Brain pericyte (primary cell): ENCODE results near the gene MADCAM1.
"Not testable (repeated sequence)": the region's sequence is repeated elsewhere in the genome, so short reads cannot be mapped to it uniquely, and the experiment has no call there.

Source experiments
- DNase-seq: peaks from one replicate; pipeline ENCODE4 v3.0.0-alpha.2; 2012; ENCODE audit warnings: low read depth, low spot score

Gene MADCAM1

DNA sequence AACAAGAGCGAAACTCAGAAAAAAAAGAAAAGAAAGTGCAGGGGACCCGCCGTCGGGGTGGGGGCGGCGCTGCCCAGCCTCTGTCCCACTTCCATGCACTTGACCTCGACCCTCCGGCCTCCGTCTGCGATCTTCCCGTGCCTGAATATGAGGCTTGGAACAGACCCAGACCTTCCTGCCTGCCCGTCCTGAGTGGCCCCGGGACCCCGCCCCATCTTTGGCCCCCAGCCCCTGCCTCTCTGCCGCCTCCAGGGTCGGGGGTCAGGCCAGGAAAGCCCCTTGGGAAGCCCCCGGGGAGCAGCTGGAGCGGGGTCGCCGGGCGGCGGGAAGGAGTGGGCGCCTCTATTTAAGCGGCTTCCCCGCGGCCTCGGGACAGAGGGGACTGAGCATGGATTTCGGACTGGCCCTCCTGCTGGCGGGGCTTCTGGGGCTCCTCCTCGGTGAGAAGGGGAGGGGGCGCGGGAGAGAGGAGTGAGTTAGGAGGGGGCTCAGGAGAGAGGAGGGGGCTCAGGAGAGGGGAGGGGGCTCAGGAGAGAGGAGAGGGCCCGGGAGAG lies at the start of gene MADCAM1:
Gene MADCAM1, plus strand, starts transcription at position 375 of the 554 bp plus-strand sequence. Its CDS starts 14 bp downstream, at position 389.
- no peak for DNase-seq

- no peak for DNase-seq
These were observed 49.2 kb upstream of the MADCAM1 start for GRCh38 chr19:447064-447426.

DNA sequence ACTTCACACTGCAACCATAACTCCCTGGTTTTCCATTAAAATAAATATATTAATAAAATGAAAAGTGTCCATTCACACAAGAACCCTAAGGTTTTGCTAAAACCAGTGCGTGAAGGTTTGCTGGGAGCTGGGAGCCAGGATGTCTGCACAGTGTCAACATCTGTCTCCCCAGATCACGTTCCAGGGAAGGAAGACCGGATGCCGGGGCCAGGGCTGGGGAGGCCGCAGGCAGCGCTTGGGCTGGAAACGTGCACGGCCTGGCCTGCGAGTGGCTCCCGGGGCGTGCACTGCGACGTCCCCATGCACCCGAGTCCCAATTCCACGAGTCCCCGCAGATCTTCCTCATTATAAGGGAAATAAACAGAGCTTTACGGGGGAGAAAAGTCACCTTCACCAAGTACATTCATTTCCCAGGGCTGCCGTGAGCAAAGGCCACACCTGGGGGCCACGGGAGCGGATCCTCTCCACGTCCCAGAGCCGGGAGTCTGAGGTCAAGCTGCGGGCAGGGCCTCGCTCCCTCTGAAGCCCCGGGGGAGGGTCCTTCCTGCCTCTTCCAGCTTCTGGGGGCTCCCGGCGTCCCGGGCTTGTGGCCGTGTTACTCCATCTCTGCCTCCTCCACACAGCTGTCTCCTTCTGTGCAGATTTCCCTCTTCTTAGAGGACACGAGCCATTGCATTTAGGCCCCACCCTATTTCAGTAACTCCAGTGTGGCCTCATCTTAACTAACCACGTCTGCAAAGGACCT lies 48.3 kb upstream of the MADCAM1 start:
- DNase-seq: no peak

GRCh38 chr19:449916-450315 lies 46.4 kb upstream of the MADCAM1 start:
- no peak for DNase-seq

DNA sequence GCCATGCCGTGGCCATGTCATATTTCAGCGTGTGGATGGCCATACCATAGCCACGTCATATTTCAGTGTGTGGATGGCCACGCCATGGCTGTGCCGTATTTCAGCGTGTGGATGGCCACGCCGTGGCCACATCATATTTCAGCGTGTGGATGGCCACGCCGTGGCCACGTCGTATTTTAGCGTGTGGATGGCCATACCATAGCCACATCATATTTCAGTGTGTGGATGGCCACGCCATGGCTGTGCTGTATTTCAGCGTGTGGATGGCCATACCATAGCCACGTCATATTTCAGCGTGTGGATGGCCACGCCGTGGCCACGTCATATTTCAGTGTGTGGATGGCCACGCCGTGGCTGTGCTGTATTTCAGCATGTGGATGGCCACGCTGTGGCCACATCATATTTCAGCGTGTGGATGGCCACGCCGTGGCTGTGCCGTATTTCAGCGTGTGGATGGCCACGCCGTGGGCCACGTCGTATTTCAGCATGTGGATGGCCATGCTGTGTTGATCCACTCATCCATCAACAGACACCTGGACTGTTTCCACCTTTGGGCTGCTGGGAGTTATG lies 45.3 kb upstream of the MADCAM1 start:
- DNase-seq: not testable (repeated sequence)

GRCh38 chr19:452829-453228 lies 43.5 kb upstream of the MADCAM1 start:
- no peak for DNase-seq

DNA sequence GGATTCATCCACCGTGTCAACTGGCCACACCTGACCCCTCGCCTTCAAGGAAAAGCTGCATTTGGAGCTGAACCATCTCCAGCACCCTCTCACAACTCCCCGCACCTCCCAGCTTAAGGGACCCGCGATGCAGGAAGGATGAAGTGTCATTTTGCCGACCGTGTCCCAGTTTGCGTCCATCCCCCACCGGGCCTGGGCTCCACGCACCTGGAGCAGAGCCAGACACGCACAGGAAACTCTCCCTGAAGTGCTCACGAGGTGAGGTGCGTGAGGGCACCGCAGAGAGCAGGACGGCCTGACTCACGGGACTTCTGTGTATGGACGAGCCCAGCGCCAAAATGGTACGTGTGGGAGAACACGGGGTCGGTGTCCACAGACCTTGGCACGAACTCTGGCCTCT lies 42.7 kb upstream of the MADCAM1 start:
- no peak for DNase-seq

DNA sequence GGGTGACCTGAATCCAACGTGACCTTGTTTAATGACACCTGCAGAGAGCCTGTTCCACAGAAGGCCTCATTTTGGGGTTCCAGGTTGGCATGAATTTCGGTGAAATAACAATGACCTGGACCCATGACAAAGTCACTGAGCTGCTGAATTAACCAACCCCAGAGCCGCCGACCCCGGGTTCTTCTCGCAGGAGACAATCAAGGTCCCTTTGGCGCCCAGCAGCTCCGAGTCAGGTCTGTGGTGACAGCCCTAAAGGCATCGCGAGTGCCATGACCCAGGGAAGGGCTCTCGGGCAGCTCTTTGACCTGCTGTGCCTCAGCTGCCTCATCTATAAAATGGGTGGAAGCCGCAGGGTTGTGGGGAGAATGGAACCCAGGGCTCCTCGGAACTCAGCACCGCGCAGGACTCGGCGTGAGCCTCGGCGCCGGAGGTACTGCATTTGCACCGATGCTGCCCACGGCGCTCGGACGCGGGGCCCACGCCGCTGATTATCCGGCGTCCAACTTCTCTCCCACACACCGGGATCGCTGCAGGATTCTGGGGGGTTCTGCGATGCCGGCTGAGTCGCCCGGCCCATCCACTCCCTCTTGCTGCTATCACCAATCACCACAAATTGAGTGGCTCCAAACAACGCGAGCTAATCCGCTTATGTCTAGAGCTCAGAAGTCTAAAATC lies 41.1 kb upstream of the MADCAM1 start:
- no peak for DNase-seq

DNA sequence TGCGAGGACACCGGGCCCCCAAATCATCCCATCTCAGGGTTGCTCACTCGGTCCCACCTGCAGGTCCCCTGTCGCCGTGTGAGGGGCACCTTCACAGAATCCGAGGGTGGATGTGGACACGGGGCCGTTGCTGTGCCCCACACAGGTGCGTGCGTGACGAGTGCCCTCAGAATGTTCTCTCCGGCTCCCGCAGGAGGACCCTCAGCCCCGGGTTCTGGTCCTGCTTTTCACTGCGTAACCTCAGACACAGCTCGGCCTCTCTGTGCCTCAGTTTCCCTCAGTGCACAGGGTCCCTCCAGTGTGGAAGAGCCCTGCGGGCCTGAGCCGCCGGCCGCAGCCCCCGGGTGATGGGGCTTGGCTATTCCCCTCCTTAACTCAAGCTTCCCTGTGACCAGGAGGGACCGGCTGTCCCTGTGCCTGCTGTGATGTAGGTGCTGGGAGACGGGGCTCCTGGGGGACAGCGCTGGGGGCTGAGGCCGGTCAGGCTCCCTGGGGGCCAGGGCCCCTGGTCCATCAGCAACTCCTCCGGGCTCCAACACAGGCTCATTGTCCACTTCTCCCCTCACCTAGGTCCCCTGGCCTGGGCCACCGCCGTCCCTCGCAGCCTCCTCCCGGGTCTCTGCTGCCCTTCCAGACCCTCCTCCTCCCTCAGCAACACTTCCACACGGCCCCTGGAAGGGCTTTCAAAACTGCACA lies 40.3 kb upstream of the MADCAM1 start:
- no peak for DNase-seq

DNA sequence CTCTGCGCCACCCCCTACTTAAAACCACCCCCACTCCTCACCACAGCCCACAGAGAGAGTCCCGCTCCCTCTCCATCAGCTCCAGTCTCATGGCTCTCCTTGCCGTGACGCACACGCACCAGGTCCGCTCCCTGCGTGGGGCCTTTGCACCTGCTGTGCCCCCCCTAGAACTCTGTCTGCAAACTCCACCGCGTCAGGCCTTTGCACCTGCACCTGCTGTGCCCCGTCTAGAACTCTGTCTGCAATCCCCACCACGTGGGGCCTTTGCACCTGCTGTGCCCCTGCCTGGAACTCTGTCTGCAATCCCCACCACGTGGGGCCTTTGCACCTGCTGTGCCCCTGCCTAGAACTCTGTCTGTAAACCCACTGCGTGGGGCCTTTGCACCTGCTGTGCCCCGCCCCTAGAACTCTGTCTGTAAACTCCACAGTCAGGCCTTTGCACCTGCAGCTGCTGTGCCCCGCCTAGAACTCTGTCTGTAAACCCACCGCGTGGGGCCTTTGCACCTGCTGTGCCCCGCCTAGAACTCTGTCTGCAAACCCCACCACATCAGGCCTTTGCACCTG lies 39.7 kb upstream of the MADCAM1 start:
- no peak for DNase-seq

GRCh38 chr19:457636-458035 lies 38.6 kb upstream of the MADCAM1 start:
- no peak for DNase-seq

GRCh38 chr19:458091-459042 lies 37.9 kb upstream of the MADCAM1 start:
- DNase-seq: no peak

DNA sequence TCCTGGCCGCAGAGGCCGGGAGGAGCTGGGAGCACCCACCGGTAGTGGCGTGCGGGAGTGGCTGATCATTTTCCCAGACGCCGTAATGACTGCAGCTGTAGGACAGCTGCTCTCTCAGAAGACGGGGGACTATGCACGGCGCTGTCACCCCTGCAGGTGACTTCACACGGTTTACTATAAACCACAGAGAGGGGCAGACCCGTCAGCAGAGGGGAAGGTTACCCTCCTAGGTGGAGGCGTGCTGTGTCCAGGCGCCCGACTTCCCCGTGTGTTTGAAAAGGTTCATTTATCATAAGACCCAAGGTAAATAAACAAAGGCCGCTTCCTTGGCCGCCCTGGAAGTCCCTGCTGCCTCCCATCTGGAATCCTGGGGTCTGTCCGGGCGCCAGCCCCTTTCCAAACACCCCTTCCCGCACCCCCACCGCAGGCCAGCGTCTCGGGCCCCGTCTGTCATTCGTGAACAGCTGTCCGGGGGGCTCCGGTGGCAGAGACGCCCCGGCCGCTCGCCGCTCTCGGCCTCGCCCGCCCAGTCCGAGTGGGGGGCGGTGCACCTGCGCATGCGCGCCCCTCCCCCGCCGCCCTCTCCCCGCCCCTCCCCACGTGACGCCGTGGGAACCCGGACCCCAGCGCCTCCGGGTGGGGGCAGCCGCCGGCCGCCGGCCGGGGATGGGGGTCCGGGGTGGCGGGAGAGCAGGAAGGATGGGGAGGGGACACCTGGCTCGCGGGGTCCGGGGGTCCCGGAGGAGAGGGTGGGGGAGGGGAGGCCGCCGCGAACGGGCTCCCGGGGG lies 36.4 kb upstream of the MADCAM1 start:
- no peak for DNase-seq

GRCh38 chr19:460877-461720 lies 35.2 kb upstream of the MADCAM1 start, which contains the start of gene SHC2:
Gene SHC2 (minus strand): TSS chr19:461033. CDS start chr19:460996, 37 bp downstream.
- DNase-seq: no peak

GRCh38 chr19:461721-462551 lies 34.4 kb upstream of the MADCAM1 start:
- no peak for DNase-seq

GRCh38 chr19:463483-464207 lies 32.6 kb upstream of the MADCAM1 start:
- no peak for DNase-seq

- DNase-seq: no peak
These were observed 32.1 kb upstream of the MADCAM1 start for GRCh38 chr19:464208-464545.
